ENCODE results near the gene ARHGAP25.

DNA sequence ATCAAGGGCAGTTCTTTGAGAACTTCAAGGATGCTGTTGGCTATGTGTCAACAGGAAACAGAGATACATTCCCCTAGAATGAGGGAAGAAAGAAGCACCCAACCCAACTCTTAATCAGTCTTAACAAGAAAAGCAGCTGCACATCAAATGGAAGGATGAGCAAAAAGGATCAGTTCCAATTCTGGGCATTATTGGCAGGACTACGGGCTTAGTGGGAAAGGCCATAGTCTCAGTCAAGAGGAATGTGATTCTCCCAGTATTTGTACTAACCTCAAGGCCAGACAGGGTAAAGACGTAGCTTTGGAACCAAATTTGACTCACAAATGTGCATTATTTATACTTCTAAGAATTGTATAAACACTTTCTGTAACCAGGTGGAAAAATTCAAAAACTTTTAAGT is 118.4 kb downstream of the ARHGAP25 start:
- TF ChIP-seq, protein P1, sequence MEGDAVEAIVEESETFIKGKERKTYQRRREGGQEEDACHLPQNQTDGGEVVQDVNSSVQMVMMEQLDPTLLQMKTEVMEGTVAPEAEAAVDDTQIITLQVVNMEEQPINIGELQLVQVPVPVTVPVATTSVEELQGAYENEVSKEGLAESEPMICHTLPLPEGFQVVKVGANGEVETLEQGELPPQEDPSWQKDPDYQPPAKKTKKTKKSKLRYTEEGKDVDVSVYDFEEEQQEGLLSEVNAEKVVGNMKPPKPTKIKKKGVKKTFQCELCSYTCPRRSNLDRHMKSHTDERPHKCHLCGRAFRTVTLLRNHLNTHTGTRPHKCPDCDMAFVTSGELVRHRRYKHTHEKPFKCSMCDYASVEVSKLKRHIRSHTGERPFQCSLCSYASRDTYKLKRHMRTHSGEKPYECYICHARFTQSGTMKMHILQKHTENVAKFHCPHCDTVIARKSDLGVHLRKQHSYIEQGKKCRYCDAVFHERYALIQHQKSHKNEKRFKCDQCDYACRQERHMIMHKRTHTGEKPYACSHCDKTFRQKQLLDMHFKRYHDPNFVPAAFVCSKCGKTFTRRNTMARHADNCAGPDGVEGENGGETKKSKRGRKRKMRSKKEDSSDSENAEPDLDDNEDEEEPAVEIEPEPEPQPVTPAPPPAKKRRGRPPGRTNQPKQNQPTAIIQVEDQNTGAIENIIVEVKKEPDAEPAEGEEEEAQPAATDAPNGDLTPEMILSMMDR (IDR thresholded peaks at IDR 0.05) = no peak
- no peak for TF ChIP-seq POLR2A (IDR thresholded peaks at IDR 0.05)

All from vagina (tissue), 2 donors.